GM12878 (cell line): ENCODE results near the gene SYTL2. TPM values are rescaled to one million over a fixed set of nuclear protein-coding genes. Genes with fewer than 3 reads are reported as not detected.
A peak's percentile ranks its signal among the peaks of the same experiment; 100 is the strongest.

Experiments
- ATAC-seq: fragments of 200-7000 bp; cut with Tn5 transposase; 3 replicates; pipeline ENCODE4 v1.9.1; 2020; ENCODE audit warnings: mild to moderate bottlenecking, moderate library complexity
- BruUV-seq: library from RNA; stranded (reverse); fragments of 400-500 nt; replicated peaks from 2 replicates; lab custom pipeline; 2021; lab: Mats Ljungman, UMichigan
- CTCF ChIA-PET: fragments of 300-600 bp; sonication (Branson Sonifier 250); formaldehyde crosslinking; extraction: SDS; loops from one replicate; lab custom pipeline; 2021; ENCODE audit warnings: inconsistent platforms; lab: Yijun Ruan, JAX
- POLR2A ChIA-PET: fragments of 350-600 bp; formaldehyde crosslinking; extraction: SDS; loops from one replicate; lab custom pipeline; 2021; ENCODE audit warnings: inconsistent platforms; lab: Charles Lee
- RAD21 ChIA-PET: fragments of 300-600 bp; sonication (Branson Sonifier 250); formaldehyde crosslinking; loops from one replicate; lab custom pipeline; 2023; ENCODE audit warnings: antibody characterized with exemption; ENCODE audit not compliant: unreplicated experiment; lab: Charles Lee
- SMC1A ChIA-PET: fragments of 300-600 bp; sonication (Branson Sonifier 250); formaldehyde crosslinking; loops from one replicate; lab custom pipeline; 2023; ENCODE audit not compliant: unreplicated experiment, uncharacterized antibody; lab: Charles Lee
- DNase-seq: peaks from one replicate; pipeline ENCODE4 v3.0.0-alpha.2; 2011; ENCODE audit warnings: low read depth, low spot score
- FAIRE-seq: peaks from 3 replicates; lab custom pipeline; 2011; peaks lifted over from hg19 to GRCh38; lab: Jason Lieb, UNC
- H2AFZ ChIP-seq: 2 replicates; pipeline ENCODE4 v1.6.0; 2011; ENCODE audit warnings: low read depth, low read length, control low read depth; ENCODE audit not compliant: control insufficient read depth
- H3K27ac ChIP-seq: 2 replicates; pipeline ENCODE4 v1.5.1; 2011; ENCODE audit warnings: control low read depth; ENCODE audit not compliant: control insufficient read depth, insufficient read depth
- H3K27me3 ChIP-seq, 2 experiments: replicated peaks in 1 of 2; 2 replicates each; pipeline versions ENCODE4 v1.6.0 to v1.6.1; 2011; ENCODE audit warnings: low read length in 1 of 2; ENCODE audit not compliant: control insufficient read depth in 2 of 2, insufficient read depth in 2 of 2
- H3K36me3 ChIP-seq, 2 experiments: 2 replicates each; pipeline ENCODE4 v1.5.1; 2011; ENCODE audit warnings: low read length in 1 of 2; ENCODE audit not compliant: control insufficient read depth in 2 of 2, insufficient read depth in 2 of 2
- H3K4me1 ChIP-seq: 2 replicates; pipeline ENCODE4 v1.6.1; 2011; ENCODE audit warnings: mild to moderate bottlenecking, low read length, moderate library complexity, mixed read lengths; ENCODE audit not compliant: control insufficient read depth, insufficient read depth
- H3K4me2 ChIP-seq: 2 replicates; pipeline ENCODE4 v1.6.0; 2011; ENCODE audit warnings: control low read depth; ENCODE audit not compliant: control insufficient read depth, insufficient read depth
- H3K4me3 ChIP-seq: fragments of 200-600 bp; sonication (generic); 2 replicates; pipeline ENCODE4 v1.5.1; 2016
- H3K79me2 ChIP-seq: 2 replicates; pipeline ENCODE4 v1.6.0; 2011; ENCODE audit warnings: low read length; ENCODE audit not compliant: control insufficient read depth, insufficient read depth
- H3K9ac ChIP-seq: 2 replicates; pipeline ENCODE4 v1.8.0; 2011; ENCODE audit warnings: low read length, control low read depth, mixed read lengths; ENCODE audit not compliant: control insufficient read depth, insufficient read depth
- H3K9me3 ChIP-seq: replicated peaks from 3 replicates; pipeline ENCODE4 v1.5.1; 2011; ENCODE audit warnings: mild to moderate bottlenecking, low read length; ENCODE audit not compliant: control insufficient read depth, insufficient read depth
- H4K20me1 ChIP-seq: 2 replicates; pipeline ENCODE4 v1.6.0; 2011; ENCODE audit not compliant: control insufficient read depth, insufficient read depth
- BACH1 ChIP-seq: fragments of 450-650 bp; IDR thresholded peaks from 2 replicates; pipeline ENCODE4 v1.6.1; 2017; ENCODE audit warnings: mild to moderate bottlenecking, borderline replicate concordance
- BMI1 ChIP-seq: fragments of 450-650 bp; IDR thresholded peaks from 2 replicates; pipeline ENCODE4 v1.6.1; 2016; ENCODE audit warnings: mild to moderate bottlenecking, moderate library complexity, borderline replicate concordance
- CBFB ChIP-seq: IDR thresholded peaks from 2 replicates; pipeline ENCODE4 v1.6.1; 2016; ENCODE audit warnings: antibody characterized with exemption, low read depth
- CHD1 ChIP-seq: IDR thresholded peaks from 2 replicates; pipeline ENCODE4 v1.6.1; 2012; ENCODE audit warnings: low read depth, low read length, improper control_type of control experiment
- CHD2 ChIP-seq: IDR thresholded peaks from 2 replicates; pipeline ENCODE4 v1.6.1; 2011; ENCODE audit warnings: low read depth, low read length, improper control_type of control experiment, borderline replicate concordance
- CREM ChIP-seq: IDR thresholded peaks from 2 replicates; pipeline ENCODE4 v1.6.1; 2014; ENCODE audit warnings: antibody characterized with exemption, low read depth
- ESRRA ChIP-seq: IDR thresholded peaks from 2 replicates; pipeline ENCODE4 v1.6.1; 2012; ENCODE audit warnings: mild to moderate bottlenecking, low read length, improper control_type of control experiment
- IKZF1 ChIP-seq: fragments of 450-650 bp; conservative IDR thresholded peaks from 2 replicates; pipeline ENCODE4 v1.6.1; 2017; ENCODE audit warnings: antibody characterized with exemption, mild to moderate bottlenecking
- IKZF2 ChIP-seq, 2 experiments: fragments of 450-650 bp; IDR thresholded peaks; 2 replicates each; pipeline ENCODE4 v1.6.1; 2017; ENCODE audit warnings: mild to moderate bottlenecking in 2 of 2, moderate library complexity in 2 of 2
- MTA2 ChIP-seq: fragments of 450-650 bp; IDR thresholded peaks from 2 replicates; pipeline ENCODE4 v1.6.1; 2016; ENCODE audit warnings: low read depth, mild to moderate bottlenecking, moderate library complexity
- MYC ChIP-seq: IDR thresholded peaks from 2 replicates; pipeline ENCODE4 v1.6.1; 2011; ENCODE audit warnings: mild to moderate bottlenecking, low read length, moderate library complexity, inconsistent platforms; ENCODE audit not compliant: insufficient read depth, insufficient replicate concordance, insufficient read length, severe bottlenecking
- NBN ChIP-seq: fragments of 450-650 bp; IDR thresholded peaks from 2 replicates; pipeline ENCODE4 v1.6.1; 2016
- NFYB ChIP-seq: IDR thresholded peaks from 2 replicates; pipeline ENCODE4 v1.6.1; 2011; ENCODE audit warnings: low read depth, mild to moderate bottlenecking, low read length, improper control_type of control experiment, moderate library complexity; ENCODE audit not compliant: insufficient read depth
- POLR2AphosphoS5 ChIP-seq: IDR thresholded peaks from 2 replicates; pipeline ENCODE4 v1.6.1; 2011; ENCODE audit warnings: mild to moderate bottlenecking, low read length, inconsistent platforms
- RAD21 ChIP-seq: IDR thresholded peaks from 2 replicates; pipeline ENCODE4 v1.6.1; 2011; ENCODE audit warnings: mild to moderate bottlenecking, low read depth, low read length, moderate library complexity; ENCODE audit not compliant: insufficient read depth
- RBBP5 ChIP-seq: fragments of 200-600 bp; sonication (generic); conservative IDR thresholded peaks from 2 replicates; pipeline ENCODE4 v1.6.1; 2016
- SREBF1 ChIP-seq: IDR thresholded peaks from 2 replicates; pipeline ENCODE4 v1.6.1; 2012; ENCODE audit warnings: mild to moderate bottlenecking, low read length
- SUPT20H ChIP-seq: IDR thresholded peaks from 2 replicates; pipeline ENCODE4 v1.6.1; 2011; ENCODE audit warnings: low read depth, mild to moderate bottlenecking, low read length, moderate library complexity, borderline replicate concordance; ENCODE audit not compliant: control insufficient read depth
- YY1 ChIP-seq: IDR thresholded peaks from 2 replicates; pipeline ENCODE4 v1.6.1; 2011; ENCODE audit warnings: low read depth, mild to moderate bottlenecking, low read length
- ZNF622 ChIP-seq: fragments of 450-650 bp; IDR thresholded peaks from 2 replicates; pipeline ENCODE4 v1.6.1; 2017; ENCODE audit warnings: mild to moderate bottlenecking, inconsistent platforms
- WGBS: methylation state at CpG from one replicate; pipeline ENCODE4 v1.1.6; 2016; ENCODE audit warnings: low lambda C conversion rate; ENCODE audit not compliant: insufficient replicate concordance, insufficient coverage; ENCODE audit errors: missing lambda C conversion rate; 5-methylcytosine and 5-hydroxymethylcytosine counted together
- in situ Hi-C: fragments of 300-500 bp; cut with MboI; formaldehyde crosslinking; loops from 9 replicates; pipeline ENCODE4 v1.14.3; 2018; ENCODE audit warnings: mixed read lengths
- intact Hi-C: fragments of 100-400 bp; cut with micrococcal nuclease; formaldehyde crosslinking; loops from one replicate; pipeline ENCODE4 v1.14.2; 2022; ENCODE audit not compliant: unreplicated experiment
- polyA plus RNA-seq, 11 experiments: library from polyadenylated mRNA; depleted of rRNA in 4 of 11; unstranded in 6 of 11; stranded (reverse) in 5 of 11; fragments of >200 nt; fragmentation: Nextera tagmentation in 4 of 11; fragmentation: Illumina TruSeq in 1 of 11; extraction: Ambion mirVana in 4 of 11; extraction: Trizol in 1 of 11; gene quantifications; 1 replicate in 1 of 11; 2 replicates in 10 of 11; pipeline versions ENCODE4 v1.2.1 to v1.2.3, GENCODE V29; 2011 to 2016; ENCODE audit warnings: inconsistent platforms in 2 of 11, missing spikeins in 2 of 11, low read depth in 1 of 11
- total RNA-seq, 4 experiments: library from RNA; depleted of rRNA in 3 of 4; stranded (reverse); fragments of >200 nt in 3 of 4; fragmentation: Illumina TruSeq in 1 of 4; extraction: Trizol in 1 of 4; gene quantifications; 2 replicates each; pipeline versions ENCODE4 v1.2.1 to v1.2.3, GENCODE V29; 2013 to 2021
- TF ChIP-seq, protein P1 (sequence below): fragments of 450-650 bp; IDR thresholded peaks from 2 replicates; pipeline ENCODE4 v1.6.1; 2017; ENCODE audit warnings: mild to moderate bottlenecking, low read depth, inconsistent platforms; ENCODE audit not compliant: poor library complexity, severe bottlenecking

SYTL2 gene
- total and polyA plus RNA-seq, 10 of the 15 experiments (the other 5 are each of a cell fraction or from before 2014, with no cell fraction given) = 0.02 to 1.4 (median 0.31) TPM; not detected in 2

DNA sequence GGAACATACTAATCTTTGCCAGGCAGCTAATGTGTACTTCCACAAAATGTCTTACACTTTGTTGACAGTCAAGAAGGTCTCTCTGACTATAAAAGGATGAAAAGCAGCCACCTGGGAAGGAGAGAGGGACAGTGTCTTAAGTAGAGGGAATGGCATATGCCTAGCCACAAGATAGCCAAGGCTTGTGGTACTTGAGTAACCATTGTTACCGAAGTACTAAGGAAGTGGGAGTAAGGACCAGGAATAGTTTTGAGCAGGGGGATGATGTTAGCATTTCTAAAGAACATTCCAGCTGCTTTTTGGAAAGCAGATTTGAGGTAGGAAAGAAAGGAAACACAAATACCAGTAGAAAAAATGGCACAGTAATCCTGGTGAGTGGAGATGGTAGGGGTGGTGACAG, 159.8 kb downstream of the SYTL2 start (continued):
- no peak for TF ChIP-seq SUPT20H
- TF ChIP-seq CHD1 = no peak
- TF ChIP-seq ZNF622 = no peak
- TF ChIP-seq POLR2AphosphoS5 = no peak
- TF ChIP-seq RAD21 = no peak

GRCh38 chr11:85647604-85648299, 163.2 kb downstream of the SYTL2 start, which contains the start of gene TMEM126A:
TSS of gene TMEM126A (plus strand) at chr11:85647967. CDS start at chr11:85650256, 2,289 bp downstream.
- no peaks in the 10 kb centered on the region; a peak in 1 of 4 replicates for H3K36me3 ChIP-seq
- intact Hi-C loops (loop anchor here (2.0 kb wide), 1 partner anchor 17 kb away; the partner anchor contains the start of gene CREBZF), in situ Hi-C loops (no loop called here)
- H3K27me3 ChIP-seq = no peaks in the 10 kb centered on the region
- 1% methylated on average over 33 of the region's 33 CpGs for WGBS
- peaks cover 18% of the 10 kb centered on the region for H3K79me2 ChIP-seq
- H3K4me3 ChIP-seq = peak within 1 kb of the TSS; percentile 77
- ChIA-PET CTCF (interaction anchor here (0.9 to 4.2 kb wide), 7 partner anchors 10 to 207 kb away, joined by 4 to 21 read pairs (median 7); partner anchors contain the start of genes CCDC83, CREBZF, DLG2 and TMEM126B), POLR2A (interaction anchor here (0.5 to 3.8 kb wide), 6 partner anchors 11 to 432 kb away, joined by 3 to 43 read pairs (median 10); partner anchors contain the start of genes CREBZF, DLG2 and TMEM126B), RAD21 (interaction anchor here (0.6 to 2.9 kb wide), 12 partner anchors 11 to 867 kb away, joined by 3 to 26 read pairs (median 4); partner anchors contain the start of genes CCDC83, CREBZF, DLG2 and TMEM126B), SMC1A (interaction anchor here (0.8 to 4.7 kb wide), 9 partner anchors 9 to 132 kb away, joined by 3 to 66 read pairs (median 3); partner anchors contain the start of genes CREBZF, DLG2 and TMEM126B)
- H2AFZ ChIP-seq = peak within 1 kb of the TSS; percentile 99
- H3K27ac ChIP-seq = peak within 1 kb of the TSS; percentile 85
- no peaks in the 10 kb centered on the region; the same call in 1 of the 2 replicates for H3K4me1 ChIP-seq
- no peaks in the 10 kb centered on the region for H3K9me3 ChIP-seq
- DNase-seq (peak; percentile 64), FAIRE-seq (peak; percentile 95), ATAC-seq (peak; percentile 99)
- H3K4me2 ChIP-seq = peak within 1 kb of the TSS; percentile 94
- H3K9ac ChIP-seq = peak within 1 kb of the TSS; percentile 70
- no TSS peak for BruUV-seq
- no peaks in the 10 kb centered on the region for H4K20me1 ChIP-seq
- TF ChIP-seq MYC (no peak), BACH1 (0 out of 2 replicates have a peak, but pooled peaks have one; percentile 56), CREM (peak; percentile 79), RBBP5 (no peak), ESRRA (0 out of 2 replicates have a peak, but pooled peaks have one; percentile 17), SREBF1 (0 out of 2 replicates have a peak, but pooled peaks have one; percentile 16), IKZF1 (peak; percentile 62), YY1 (peak; percentile 99), NBN (peak; percentile 67), BMI1 (no peak; the same call in 1 of the 2 replicates), CHD2 (peak; percentile 63; the same call in 1 of the 2 replicates), NFYB (peak; percentile 78), POLR2AphosphoS5 (peak; percentile 95), CBFB (peak; percentile 76), IKZF2 (IDR thresholded peaks at IDR 0.05) (0 out of 4 replicates have a peak, but pooled peaks of 1 of the 2 experiments have one; percentile 6), MTA2 (peak; percentile 52; the same call in 1 of the 2 replicates)
- TF ChIP-seq, protein P1, sequence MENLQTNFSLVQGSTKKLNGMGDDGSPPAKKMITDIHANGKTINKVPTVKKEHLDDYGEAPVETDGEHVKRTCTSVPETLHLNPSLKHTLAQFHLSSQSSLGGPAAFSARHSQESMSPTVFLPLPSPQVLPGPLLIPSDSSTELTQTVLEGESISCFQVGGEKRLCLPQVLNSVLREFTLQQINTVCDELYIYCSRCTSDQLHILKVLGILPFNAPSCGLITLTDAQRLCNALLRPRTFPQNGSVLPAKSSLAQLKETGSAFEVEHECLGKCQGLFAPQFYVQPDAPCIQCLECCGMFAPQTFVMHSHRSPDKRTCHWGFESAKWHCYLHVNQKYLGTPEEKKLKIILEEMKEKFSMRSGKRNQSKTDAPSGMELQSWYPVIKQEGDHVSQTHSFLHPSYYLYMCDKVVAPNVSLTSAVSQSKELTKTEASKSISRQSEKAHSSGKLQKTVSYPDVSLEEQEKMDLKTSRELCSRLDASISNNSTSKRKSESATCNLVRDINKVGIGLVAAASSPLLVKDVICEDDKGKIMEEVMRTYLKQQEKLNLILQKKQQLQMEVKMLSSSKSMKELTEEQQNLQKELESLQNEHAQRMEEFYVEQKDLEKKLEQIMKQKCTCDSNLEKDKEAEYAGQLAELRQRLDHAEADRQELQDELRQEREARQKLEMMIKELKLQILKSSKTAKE = no peak
